MV-4-11 (cell line): ENCODE data around the gene RSL24D1.
A peak's percentile ranks its signal among the peaks of the same experiment; 100 is the strongest.

Experiments
- DNase-seq: peaks from one replicate; lab custom pipeline; 2025; lab: John Stamatoyannopoulos, UW

Gene RSL24D1

DNA sequence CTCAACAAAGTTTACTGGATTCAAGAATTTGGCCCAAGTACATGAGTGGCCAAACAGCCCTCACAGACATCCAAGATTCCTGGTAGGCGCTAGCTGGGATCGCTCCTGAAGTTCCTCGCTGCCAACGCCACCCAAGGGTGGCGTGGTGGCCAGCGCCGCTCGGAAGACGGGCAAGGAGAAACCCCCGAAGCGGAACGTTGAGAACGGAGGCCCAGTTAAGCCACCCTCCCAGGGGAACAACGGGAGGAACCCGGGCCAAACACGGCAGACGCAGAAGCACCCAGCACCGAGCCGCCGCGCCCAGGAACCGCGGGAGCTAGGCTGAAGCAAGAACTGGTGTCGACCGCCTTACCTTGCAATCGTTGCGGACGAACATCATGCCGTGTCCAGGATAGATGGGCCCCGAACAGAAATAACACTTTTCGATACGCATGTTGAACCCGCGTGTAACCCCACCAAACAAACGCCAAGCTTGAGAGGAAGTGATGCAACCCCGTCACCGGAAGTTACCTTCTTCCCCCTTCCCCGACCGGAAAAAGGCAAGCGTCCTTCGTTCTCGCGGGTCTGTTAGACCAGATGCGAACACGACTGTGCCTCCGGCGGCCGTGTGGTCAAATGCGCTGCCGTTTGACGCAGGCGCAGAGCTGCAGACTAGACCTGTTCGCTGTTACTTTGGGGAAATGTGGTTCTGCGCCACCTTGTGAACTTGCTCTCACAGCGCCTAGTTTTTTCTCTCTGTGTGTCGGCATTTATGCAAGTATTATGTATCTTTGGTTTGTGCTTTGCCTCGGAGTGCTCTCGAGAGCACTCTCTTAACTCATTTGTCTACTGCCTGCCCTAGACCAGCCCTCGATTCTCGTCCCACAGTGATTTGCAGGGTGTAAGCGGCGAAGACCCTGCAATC is at the start of gene RSL24D1:
TSS of gene RSL24D1 (minus strand) at position 484 of the 904 bp plus-strand sequence. CDS start at position 433, 51 bp downstream.
- DNase-seq, result peak; percentile 99

DNA sequence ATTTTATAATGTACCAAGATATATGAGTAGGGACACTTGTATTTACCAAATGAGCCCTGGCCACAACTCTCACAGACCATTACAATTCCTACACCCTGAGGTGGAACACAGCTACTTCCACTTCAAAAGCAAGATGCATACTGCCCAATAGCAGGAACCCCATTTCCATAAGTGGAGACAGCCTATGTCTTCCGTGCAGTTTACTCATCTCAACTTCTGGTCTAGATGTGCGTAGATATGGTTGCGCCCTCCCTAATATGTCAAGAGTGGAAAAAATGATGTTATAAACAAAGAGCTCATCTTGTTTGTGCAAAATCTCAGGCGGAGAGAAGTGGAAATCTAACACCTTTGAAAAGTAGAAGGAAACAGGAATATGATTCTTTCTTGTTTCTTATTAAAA is 48.3 kb upstream of the RSL24D1 start:
- no peak for DNase-seq

DNA sequence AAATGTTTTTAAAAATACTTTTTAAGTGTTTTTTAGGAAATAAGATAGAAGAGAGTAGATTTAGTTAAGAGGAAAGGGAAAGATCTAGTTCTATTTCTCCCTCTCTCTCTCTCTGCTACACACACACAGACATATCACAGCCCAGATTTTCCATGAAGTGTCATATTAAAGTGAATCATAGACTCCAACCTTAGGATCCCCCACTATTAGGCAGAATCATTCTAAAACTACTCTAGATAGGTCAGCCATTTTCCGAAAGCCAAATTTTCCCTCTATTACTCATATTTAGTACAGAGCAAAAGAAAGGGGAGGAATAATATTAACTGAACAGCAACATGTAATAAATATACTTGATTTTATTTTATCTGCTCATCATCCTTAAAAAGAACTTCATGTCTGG is 45.1 kb upstream of the RSL24D1 start:
- no peak for DNase-seq

DNA sequence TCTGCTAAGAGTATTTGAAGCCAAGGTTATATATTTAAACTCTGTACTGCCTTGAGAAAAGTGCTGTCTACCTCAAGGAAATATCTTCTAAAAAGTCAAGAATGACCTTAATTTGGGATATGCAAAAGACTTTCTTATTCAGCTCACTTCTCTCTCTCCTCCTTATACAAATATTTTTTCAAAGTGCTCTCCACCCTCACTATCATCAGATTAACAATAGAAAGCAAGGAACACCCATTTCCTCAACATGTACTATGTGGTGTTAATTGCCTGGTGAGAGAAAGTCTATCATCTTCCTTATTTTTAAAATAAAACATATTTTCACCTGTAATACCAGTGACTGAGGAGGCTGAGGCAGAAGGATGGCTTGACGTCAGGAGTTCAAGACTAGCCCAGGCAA is 44.4 kb upstream of the RSL24D1 start:
- no peak for DNase-seq

DNA sequence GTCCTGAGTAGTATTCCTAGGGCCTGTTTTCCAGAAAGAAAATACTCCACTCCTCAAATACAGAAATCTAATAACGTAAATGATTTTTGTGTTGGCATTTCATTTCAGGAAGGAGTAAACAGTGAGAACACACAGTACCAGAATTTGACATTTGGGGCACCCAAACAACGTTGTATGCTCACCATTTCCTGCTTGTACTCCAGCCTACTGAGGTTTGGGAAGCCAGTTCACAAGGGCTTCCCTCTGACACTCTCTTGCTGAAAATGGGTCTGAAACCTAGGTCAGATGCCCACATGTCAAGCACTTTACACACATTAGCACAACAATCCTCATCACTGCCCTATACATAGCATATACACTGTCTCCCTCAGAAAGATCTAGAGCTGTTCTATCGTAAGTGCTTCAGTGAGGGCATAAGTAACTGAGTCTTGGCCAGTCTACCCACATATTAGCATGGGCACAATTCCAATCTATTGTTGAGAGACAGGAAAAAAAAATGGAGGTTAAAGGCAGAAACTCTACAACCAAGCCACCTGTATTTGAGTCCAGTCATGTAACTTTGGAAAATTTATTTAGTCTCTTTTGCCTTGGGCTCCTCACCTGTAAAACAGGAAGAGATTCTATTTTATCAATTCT is 43.5 kb upstream of the RSL24D1 start:
- no peak for DNase-seq

DNA sequence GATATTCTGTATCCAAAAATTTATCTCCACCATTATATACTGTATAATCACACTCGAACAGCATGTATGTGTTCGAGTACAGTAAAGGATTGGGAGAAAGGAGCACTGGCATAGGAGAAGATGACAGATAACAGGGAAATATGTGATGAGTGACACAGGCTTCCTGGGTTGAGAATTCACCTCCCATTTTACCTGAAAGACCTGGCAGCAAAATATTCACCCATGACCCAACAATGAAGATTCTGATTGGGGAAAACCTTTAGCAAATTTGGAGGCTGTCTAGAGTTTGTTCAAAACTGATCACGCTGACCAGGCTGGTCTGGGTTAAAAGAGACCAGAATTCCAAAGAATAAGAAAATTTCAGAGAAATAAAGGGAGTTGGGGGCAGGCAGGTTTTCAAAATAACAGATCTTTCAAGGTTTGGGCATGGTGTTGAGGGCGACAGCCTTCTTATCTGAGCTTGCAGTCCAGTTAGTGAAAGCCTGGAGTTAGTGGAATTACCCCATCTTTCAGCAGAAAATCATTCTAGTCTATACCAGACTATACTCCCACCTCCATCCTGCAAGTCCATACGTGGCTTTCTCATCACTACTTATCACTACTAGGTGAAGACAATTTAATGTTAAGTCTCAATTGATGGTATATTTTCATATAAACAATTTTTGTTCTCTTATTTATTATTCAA is 42.8 kb upstream of the RSL24D1 start:
- no peak for DNase-seq

DNA sequence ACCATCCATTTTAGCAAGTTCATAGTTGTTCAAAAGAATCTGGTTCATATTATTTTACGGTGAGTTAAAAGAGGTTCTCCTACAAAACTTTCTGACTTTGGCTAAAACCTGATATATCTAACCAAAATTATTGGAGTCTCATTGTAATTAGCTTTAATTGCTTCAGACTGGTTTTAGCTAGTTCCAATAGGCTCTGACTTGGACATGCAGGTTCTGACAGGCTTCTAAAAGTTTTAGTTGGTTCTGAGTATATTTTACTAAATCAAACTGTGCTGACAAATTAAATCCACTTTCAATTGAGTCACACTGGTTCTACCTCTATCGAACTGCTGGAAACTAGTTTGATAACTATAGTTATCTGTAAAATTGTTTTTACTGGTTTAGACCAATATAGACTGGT is 42.1 kb upstream of the RSL24D1 start:
- no peak for DNase-seq

DNA sequence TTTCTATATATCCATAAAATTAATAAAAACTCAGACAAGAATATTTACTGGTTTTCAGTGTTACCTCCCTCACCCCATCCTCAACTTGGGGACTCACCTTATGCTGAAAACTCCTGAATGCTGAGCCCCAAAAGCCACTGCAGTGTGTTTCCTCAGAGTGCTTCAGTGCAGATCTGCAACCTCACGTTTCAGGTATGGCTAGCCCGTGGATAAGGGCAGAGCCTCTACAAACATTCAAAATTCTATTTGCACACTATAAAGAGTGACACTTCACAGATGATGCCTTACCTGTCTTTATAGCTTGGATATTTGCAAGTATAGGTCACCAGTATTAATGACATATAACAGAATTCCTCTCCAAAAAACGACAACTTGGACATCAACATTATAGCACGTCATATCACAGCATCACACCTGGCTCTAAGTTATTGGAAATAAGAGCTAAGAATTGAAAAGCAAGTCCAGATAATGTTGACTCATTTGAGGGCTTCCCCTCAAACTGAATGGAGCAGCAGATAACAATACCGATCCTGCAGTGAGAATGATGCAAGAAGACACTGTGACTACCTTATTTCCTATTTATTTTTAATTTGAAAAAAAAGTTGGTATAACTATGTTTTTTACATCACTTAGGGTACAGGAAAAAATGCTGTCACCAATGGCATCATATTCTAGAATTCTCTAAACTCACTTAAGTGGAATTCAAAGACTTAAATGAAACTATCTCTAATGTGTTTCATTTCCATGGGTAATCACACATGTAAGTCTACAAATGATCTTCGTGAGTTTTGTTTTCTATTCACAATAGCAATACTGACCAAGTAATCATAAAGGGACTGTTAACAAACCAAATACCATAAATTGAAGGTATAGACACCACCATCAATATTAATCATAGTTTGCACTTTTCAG is 40.7 kb upstream of the RSL24D1 start:
- DNase-seq, result no peak

DNA sequence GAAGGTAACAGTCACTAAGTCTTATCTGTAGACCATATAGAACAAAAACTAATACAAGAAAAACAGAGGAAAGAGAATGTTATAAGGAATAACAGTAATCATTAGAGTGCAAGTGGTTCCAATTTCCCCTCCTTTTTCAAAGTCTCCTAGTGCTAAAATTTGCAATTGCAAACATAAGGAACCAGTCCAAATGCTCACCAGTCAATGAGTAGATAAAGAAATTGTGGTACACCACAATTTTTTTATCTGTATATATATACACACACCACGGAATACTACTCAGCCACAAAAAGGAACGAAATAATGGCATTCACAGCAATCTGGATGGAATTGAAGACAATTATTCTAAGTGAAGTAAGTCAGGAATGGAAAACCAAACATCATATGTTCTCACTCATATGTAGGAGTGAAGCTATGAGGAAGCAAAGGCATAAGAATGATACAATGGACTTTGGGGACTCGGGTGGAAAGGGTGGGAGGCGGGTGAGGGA is 38.9 kb upstream of the RSL24D1 start:
- DNase-seq, result no peak

DNA sequence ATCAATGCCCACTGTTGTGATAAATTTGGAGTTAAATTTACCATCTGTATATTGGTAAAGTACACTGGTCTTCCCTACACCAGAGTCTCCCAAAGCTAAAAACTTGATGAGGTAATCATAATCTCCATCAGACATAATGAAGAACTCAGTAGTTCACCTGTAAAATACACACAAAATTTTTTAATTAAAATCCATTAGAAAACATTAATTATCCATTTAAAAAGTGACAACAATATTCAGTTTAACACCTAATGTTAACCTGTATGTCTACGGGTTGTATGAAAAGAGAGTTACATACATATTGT is 38.0 kb upstream of the RSL24D1 start:
- no peak for DNase-seq

DNA sequence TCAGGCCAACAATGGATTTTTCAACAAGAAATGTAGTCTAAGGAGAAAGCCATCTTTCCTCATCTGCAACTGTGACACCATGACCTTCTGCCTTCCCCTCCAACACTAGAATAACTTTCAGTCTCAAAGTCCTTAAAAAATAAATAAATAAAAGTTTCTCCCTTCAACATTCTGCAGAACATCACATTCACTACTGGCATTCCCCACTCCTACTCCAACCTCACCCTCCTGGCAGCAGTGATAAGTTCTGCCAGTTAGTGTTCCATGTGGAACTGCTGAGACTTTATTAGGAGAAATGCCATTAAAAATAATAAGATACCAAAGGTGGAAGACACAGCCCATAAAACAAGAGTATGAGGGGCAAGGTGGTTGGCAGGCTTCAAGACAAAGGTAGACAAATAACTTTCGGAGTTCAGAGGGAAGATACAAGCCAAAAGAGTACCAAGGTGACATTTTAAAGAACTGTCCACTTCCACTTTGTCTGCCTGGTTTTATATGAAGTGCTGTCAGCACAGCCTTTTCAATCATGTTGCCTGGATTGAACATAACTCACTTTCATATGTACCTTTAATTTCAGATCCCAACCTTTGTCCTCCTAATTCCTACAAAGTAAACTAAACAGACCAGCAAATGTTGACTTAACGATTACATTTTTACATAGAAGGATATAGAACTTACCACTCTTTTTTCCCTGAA is 37.5 kb upstream of the RSL24D1 start:
- no peak for DNase-seq

DNA sequence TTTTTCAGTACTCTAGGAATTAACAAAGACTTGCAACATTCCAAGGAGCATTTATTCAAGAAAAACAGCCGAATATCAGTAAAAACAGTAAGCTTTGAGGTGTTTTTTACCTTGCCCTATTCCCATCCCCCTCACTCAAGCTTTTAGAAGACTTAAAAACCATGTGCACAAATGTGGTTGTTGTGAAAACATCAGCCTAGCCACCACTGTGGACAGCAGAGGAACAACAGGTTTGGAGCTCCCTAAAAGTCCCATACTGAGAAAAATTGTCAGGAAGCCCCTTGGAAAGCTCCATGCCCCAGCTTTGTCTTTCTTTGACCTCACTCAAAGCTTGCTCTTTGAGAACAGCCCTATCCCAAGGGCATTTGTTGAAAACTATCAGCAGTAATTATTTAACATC is 34.7 kb upstream of the RSL24D1 start:
- no peak for DNase-seq

DNA sequence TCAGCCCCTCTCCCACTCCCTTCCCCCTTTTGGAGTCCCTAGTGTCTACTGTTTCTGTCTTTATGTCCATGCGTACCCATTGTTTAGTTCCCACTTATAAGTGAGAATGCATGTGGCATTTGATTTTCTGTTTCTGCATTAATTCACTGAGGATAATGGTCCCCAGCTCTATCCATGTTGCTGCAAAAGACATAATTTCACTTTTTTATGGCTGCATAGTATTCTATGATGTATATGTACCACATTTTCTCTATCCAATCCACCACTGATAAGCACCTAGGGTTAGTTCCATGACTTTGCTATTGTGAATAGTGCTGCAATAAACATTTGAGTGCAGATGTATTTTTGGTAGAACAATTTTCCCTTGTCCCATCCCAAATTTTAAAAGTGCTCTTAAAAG is 34.2 kb upstream of the RSL24D1 start:
- DNase-seq, result no peak

DNA sequence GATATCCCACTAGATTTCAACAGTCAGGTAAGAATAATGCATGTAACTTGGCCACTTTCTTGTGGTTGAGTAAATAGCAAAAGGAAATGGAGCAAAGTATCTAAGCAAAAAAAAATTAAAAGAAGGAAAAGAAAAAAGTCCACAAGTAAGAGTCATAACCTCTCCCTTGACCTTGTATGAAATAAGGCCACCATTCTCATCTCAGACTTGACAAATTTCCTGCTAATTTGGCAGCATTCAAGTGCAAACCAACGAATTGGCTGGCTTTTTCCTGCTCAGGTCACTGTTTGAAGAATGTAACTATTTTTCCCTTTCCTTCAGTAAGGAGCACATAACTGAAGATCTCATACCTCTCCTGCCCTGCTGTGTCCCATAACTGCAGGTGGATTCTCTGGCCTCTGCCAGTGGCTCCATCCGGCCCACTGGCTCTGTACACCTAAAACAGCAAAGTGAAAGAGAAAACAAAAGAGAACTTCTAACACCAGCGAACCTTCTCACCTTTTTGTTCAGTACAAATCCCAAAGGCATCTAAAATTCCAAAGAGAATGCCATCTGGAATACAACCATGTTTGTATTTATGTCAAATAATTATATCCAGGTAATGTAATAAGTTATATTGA is 33.4 kb upstream of the RSL24D1 start:
- DNase-seq, result no peak

DNA sequence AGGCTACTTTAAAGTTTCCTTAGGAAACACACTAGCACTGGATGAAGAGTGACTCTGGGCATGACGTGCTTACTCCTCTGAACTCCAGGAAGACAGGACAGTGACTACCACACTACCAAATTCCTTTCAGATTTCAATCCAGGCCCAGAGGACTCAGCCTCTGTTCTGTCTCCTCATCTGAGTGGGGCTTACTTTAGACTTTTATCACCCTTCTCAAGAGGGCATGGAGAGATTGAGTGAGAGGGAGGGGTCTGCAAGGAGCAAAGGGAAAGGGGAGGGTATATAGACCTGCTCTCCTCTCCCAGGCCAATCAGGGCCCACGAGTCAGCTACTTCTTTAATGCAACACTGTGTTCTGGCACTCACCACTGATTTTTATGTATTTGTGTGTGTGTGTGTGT is 29.4 kb upstream of the RSL24D1 start:
- no peak for DNase-seq

DNA sequence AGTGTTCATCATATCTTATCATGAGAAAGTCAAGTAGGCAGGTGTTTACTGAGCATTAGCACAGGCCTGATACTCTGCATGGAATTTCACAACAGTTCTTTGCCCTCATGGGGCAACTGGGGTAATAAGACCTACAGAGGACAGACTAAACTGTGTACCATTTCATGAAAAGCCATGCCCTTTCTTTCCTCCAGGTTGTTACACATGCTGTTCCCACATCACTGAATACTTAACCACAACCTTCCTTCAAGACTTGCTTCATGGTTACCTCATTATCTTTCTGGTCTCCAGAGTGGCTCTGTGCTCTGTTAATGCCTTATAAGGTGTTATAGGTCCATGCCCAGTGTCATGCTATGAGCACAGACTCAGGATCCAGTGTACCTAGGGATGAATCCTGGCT is 28.2 kb upstream of the RSL24D1 start:
- peak; percentile 69 for DNase-seq

DNA sequence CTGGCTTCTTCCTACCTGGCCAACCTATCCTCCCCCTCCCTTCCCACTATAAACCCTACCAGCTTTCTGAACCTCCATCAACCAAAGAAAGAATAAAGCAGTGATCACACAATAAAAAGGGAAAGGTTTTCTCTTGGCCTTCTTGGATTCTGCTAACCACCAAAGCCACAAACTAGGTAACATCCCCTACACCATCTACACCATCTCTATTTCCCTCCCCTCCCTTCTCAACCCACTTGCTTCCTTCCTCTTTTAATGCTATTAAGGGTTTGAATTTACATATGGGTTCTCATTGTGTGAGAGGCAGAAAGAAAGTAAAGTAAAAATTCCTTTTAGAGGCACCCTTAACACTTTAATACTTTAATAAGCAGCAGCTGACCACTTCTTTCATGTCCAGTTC is 25.8 kb upstream of the RSL24D1 start:
- DNase-seq, result peak; percentile 90

DNA sequence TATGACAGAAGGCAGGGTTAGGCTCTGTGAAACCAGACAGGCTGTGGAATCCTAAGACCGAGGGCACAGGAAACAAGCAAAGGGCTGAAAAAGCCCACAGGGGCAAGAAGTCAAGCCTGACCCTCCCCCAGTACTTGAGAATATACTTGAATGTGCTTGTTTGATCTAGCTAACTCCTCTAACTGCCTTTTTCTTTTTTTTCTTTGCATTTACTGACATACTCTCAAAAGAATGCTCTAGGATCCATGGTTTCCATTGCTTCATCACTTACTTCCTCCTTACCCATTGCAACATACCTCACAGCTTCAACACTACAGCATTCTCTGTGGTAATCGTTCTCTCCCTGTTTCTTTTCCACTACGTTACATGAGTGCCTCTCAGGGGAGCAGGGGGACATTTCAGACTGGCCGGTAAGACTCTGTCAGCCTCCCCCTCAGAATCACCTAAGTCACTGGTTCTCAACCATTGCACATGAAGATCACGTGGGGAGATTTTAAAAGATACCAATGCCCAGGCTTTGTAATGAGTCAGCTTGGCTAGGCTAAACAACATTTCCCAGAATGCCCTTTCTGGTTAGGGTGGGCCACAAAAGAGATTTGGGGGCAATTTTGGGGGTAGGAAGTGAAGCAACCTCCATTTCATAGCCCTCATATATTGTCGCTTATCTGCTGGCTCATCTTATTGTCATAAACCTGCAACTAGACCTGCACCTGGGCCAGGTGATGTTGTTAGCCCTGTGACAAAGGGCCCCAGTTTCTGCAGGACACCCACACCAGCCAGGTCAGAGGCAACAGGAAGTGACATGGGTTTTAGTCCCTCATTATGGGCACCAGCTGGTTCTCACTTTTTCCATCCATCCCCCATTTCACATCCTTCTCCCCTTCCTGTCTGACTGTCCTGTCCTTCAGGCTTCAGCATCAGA is 24.6 kb upstream of the RSL24D1 start:
- DNase-seq, result peak; percentile 99

DNA sequence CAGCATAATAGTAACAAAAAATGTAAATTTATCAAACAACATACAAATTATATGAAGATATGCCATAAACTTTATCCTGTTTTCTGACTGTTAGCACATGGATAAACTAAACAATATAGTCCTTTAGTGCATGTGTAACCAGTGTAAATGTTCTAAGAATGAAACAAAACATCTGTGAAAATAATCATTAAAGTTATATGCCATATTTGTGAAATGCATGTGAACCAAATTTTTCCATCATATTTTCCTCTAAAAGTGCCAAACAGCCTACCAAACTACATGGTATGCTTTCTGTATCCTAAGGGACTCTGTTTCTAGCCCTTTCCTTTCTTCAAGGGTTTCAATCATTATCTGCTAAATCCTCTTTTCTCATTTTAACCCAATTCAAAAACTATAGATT is 23.9 kb upstream of the RSL24D1 start:
- DNase-seq, result no peak

DNA sequence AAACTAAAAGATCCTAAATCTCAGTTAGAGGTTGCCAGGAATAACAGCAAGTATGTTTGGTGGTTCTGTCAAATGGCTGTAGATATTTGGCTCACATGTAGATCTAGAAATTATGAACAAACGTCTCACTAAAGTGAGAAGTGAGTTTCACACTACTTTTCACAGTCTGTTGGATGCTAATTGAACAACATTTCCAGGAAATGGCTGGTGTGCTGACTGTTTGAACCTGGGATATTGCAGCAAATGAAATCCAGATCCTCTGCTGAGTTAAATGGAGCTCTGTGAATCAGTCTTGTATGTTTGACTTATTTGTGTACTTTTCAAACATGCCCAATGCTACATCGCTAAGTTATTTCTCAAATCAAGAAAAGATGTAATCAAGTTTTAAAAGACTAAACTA is 21.3 kb upstream of the RSL24D1 start:
- peak; percentile 35 for DNase-seq
